ENCODE results near the gene ADPGK.

DNA sequence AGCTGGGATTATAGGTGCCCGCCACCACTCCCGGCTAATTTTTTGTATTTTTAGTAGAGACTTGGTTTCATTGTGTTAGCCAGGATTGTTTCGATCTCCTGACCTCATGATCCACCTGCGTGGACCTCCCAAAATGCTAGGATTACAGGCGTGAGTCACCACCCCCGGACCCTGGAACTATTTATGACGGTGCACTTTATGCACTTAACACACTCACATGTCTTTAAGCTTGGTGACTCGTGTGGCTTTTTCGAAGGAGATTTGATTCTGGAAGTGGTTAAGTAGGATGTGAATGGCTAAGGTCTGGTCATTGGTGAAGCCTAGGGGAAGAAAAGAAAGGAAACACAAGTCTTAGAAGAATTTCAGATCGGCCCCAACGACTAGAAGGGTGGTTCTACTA lies 77.3 kb downstream of the ADPGK start:
- TF ChIP-seq, protein P1, sequence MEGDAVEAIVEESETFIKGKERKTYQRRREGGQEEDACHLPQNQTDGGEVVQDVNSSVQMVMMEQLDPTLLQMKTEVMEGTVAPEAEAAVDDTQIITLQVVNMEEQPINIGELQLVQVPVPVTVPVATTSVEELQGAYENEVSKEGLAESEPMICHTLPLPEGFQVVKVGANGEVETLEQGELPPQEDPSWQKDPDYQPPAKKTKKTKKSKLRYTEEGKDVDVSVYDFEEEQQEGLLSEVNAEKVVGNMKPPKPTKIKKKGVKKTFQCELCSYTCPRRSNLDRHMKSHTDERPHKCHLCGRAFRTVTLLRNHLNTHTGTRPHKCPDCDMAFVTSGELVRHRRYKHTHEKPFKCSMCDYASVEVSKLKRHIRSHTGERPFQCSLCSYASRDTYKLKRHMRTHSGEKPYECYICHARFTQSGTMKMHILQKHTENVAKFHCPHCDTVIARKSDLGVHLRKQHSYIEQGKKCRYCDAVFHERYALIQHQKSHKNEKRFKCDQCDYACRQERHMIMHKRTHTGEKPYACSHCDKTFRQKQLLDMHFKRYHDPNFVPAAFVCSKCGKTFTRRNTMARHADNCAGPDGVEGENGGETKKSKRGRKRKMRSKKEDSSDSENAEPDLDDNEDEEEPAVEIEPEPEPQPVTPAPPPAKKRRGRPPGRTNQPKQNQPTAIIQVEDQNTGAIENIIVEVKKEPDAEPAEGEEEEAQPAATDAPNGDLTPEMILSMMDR (conservative IDR thresholded peaks at IDR 0.05 in 1 of 2, IDR thresholded peaks at IDR 0.05 in 1 of 2; ENCODE audit: extremely low read depth in 1 of 2, insufficient read depth in 1 of 2, low read depth in 1 of 2, low read length in 2 of 2) = no peak
- no peak for TF ChIP-seq EZH2 (IDR thresholded peaks at IDR 0.05; ENCODE audit: borderline replicate concordance, low read length)

Measured in mammary epithelial cell (primary cell).